Astrocyte (in vitro differentiated cells and primary cell): Measurements from ENCODE around the gene ANGPTL4. TPM values are rescaled to one million over a fixed set of nuclear protein-coding genes. Genes with fewer than 3 reads are reported as not detected.
A peak's percentile ranks its signal among the peaks of the same experiment; 100 is the strongest.

Experiments used
- DNase-seq: peaks from one replicate; pipeline ENCODE4 v3.0.0-alpha.2; 2010; ENCODE audit warnings: low read depth
- FAIRE-seq: peaks from 2 replicates; lab custom pipeline; 2011; peaks lifted over from hg19 to GRCh38; lab: Jason Lieb, UNC
- H2AFZ ChIP-seq: 2 replicates; pipeline ENCODE4 v1.6.0; 2012; ENCODE audit warnings: low read depth, low read length, inconsistent platforms
- H3K27ac ChIP-seq: 2 replicates; pipeline ENCODE4 v1.5.1; 2011; ENCODE audit warnings: low read depth, low read length, inconsistent platforms
- H3K27me3 ChIP-seq: 2 replicates; pipeline ENCODE4 v1.6.0; 2011; ENCODE audit warnings: low read length, inconsistent platforms; ENCODE audit not compliant: insufficient read depth
- H3K36me3 ChIP-seq: 2 replicates; pipeline ENCODE4 v1.5.1; 2011; ENCODE audit warnings: low read length, inconsistent platforms; ENCODE audit not compliant: insufficient read depth
- H3K4me1 ChIP-seq: 2 replicates; pipeline ENCODE4 v1.5.1; 2011; ENCODE audit warnings: low read length, inconsistent platforms; ENCODE audit not compliant: insufficient read depth
- H3K4me2 ChIP-seq: 2 replicates; pipeline ENCODE4 v1.6.0; 2012; ENCODE audit warnings: low read length, inconsistent platforms
- H3K4me3 ChIP-seq: 2 replicates; pipeline ENCODE4 v1.5.1; 2011; ENCODE audit warnings: low read depth, mild to moderate bottlenecking, low read length, inconsistent platforms; ENCODE audit not compliant: insufficient read depth
- H3K79me2 ChIP-seq: 2 replicates; pipeline ENCODE4 v1.6.0; 2012; ENCODE audit warnings: mild to moderate bottlenecking, low read length, inconsistent platforms; ENCODE audit not compliant: insufficient read depth
- H3K9ac ChIP-seq: 2 replicates; pipeline ENCODE4 v1.6.0; 2012; ENCODE audit warnings: mild to moderate bottlenecking, low read length, inconsistent platforms
- H3K9me3 ChIP-seq: 2 replicates; pipeline ENCODE4 v1.5.1; 2012; ENCODE audit warnings: low read depth, mild to moderate bottlenecking, low read length, inconsistent platforms; ENCODE audit not compliant: insufficient read depth
- H4K20me1 ChIP-seq: 2 replicates; pipeline ENCODE4 v1.6.0; 2012; ENCODE audit warnings: low read length, inconsistent platforms; ENCODE audit not compliant: insufficient read depth
- H3K27ac Mint-ChIP-seq: one replicate; pipeline ENCODE4 v1.8.0; 2021; ENCODE audit warnings: mild to moderate bottlenecking, mixed read lengths; ENCODE audit not compliant: unreplicated experiment
- H3K27me3 Mint-ChIP-seq: one replicate; pipeline ENCODE4 v1.8.0; 2021; ENCODE audit warnings: low read depth, mixed read lengths; ENCODE audit not compliant: unreplicated experiment
- H3K36me3 Mint-ChIP-seq: one replicate; pipeline ENCODE4 v1.8.0; 2021; ENCODE audit warnings: low read depth, mixed read lengths; ENCODE audit not compliant: unreplicated experiment
- H3K4me1 Mint-ChIP-seq: one replicate; pipeline ENCODE4 v1.8.0; 2021; ENCODE audit warnings: low read depth, mixed read lengths; ENCODE audit not compliant: unreplicated experiment
- H3K4me3 Mint-ChIP-seq: one replicate; pipeline ENCODE4 v1.8.0; 2021; ENCODE audit warnings: mild to moderate bottlenecking, moderate library complexity, mixed read lengths; ENCODE audit not compliant: unreplicated experiment
- H3K9me3 Mint-ChIP-seq: one replicate; pipeline ENCODE4 v1.8.0; 2021; ENCODE audit warnings: mild to moderate bottlenecking, mixed read lengths; ENCODE audit not compliant: unreplicated experiment
- CTCF ChIP-seq: IDR thresholded peaks from 2 replicates; pipeline ENCODE4 v1.5.1; 2011; ENCODE audit warnings: low read depth, mild to moderate bottlenecking, inconsistent platforms, low read length, moderate library complexity; ENCODE audit not compliant: insufficient read depth
- EZH2 ChIP-seq: IDR thresholded peaks from 2 replicates; pipeline ENCODE4 v1.6.1; 2012; ENCODE audit warnings: mild to moderate bottlenecking, low read length, inconsistent platforms; ENCODE audit not compliant: insufficient read depth
- total RNA-seq: library from RNA; stranded (reverse); gene quantifications from 2 replicates; pipeline ENCODE4 v1.2.1, GENCODE V29; 2021

The ANGPTL4 gene
- total RNA-seq, 1 donor from 2014 or later = 115 TPM

- peak overlapping the region; percentile 11 for H3K9ac ChIP-seq
- no peaks in the 10 kb centered on the region for H3K79me2 ChIP-seq
- FAIRE-seq (peak; percentile 77), DNase-seq (peak; percentile 94)
- no peak overlapping the region for H3K4me3 ChIP-seq
- H3K36me3 ChIP-seq = no peaks in the 10 kb centered on the region
- peaks cover 13% of the 10 kb centered on the region for H3K36me3 Mint-ChIP-seq
- peaks cover 24% of the 10 kb centered on the region for H3K4me1 Mint-ChIP-seq
- no peaks in the 10 kb centered on the region for H3K27me3 Mint-ChIP-seq
- peak overlapping the region; percentile 16 for H3K27ac ChIP-seq
- H3K4me2 ChIP-seq = peak overlapping the region; percentile 77
- peak overlapping the region; percentile 94 for H3K27ac Mint-ChIP-seq
- TF ChIP-seq EZH2 = no peak
- TF ChIP-seq CTCF = no peak
- H3K27me3 ChIP-seq = peaks cover 6% of the 10 kb centered on the region
- peaks cover 2% of the 10 kb centered on the region for H3K9me3 Mint-ChIP-seq
- peaks cover 30% of the 10 kb centered on the region for H3K4me1 ChIP-seq
- no peak overlapping the region for H2AFZ ChIP-seq
- peak overlapping the region; percentile 58 for H3K4me3 Mint-ChIP-seq
- H3K9me3 ChIP-seq = no peaks in the 10 kb centered on the region
- peaks cover 16% of the 10 kb centered on the region for H4K20me1 ChIP-seq
Measured at GRCh38 chr19:8361921-8362793, 1.8 kb upstream of the ANGPTL4 start.

GRCh38 chr19:8366121-8366581, 2.2 kb downstream of the ANGPTL4 start:
- peak overlapping the region; percentile 85 for H3K4me3 Mint-ChIP-seq
- peaks cover 34% of the 10 kb centered on the region for H3K4me1 Mint-ChIP-seq

More at GRCh38 chr19:8366121-8366581, 2.2 kb downstream of the ANGPTL4 start:
- FAIRE-seq (no peak), DNase-seq (no peak)
- TF ChIP-seq EZH2 = no peak
- TF ChIP-seq CTCF = no peak
- Mint-ChIP-seq H3K27me3 (no peaks in the 10 kb centered on the region), H3K9me3 (peaks cover 2% of the 10 kb centered on the region), H3K36me3 (peaks cover 24% of the 10 kb centered on the region), H3K27ac (peak overlapping the region; percentile 34)
- H3K4me1 ChIP-seq = peaks cover 35% of the 10 kb centered on the region
- peaks cover 6% of the 10 kb centered on the region for H3K27me3 ChIP-seq
- no peak overlapping the region for H3K27ac ChIP-seq
- no peaks in the 10 kb centered on the region for H3K9me3 ChIP-seq
- H2AFZ ChIP-seq = no peak overlapping the region
- H4K20me1 ChIP-seq = peaks cover 23% of the 10 kb centered on the region
- no peaks in the 10 kb centered on the region for H3K79me2 ChIP-seq
- no peak overlapping the region for H3K4me2 ChIP-seq
- no peak overlapping the region for H3K4me3 ChIP-seq
- no peaks in the 10 kb centered on the region for H3K36me3 ChIP-seq
- H3K9ac ChIP-seq = no peak overlapping the region
